H1 (cell line): ENCODE results near the gene ZNF516. TPM values are rescaled to one million over a fixed set of nuclear protein-coding genes. Genes with fewer than 3 reads are reported as not detected.

ENCODE experiments used
- CHD1 ChIP-seq: IDR thresholded peaks from 2 replicates; pipeline ENCODE4 v1.6.1; 2012; ENCODE audit warnings: low read depth, low read length, improper control_type of control experiment
- EP300 ChIP-seq, 2 experiments: IDR thresholded peaks; 1 replicate in 1 of 2; 2 replicates in 1 of 2; pipeline ENCODE4 v1.6.1; 2011 to 2012; ENCODE audit warnings: low read depth in 2 of 2, low read length in 2 of 2, mild to moderate bottlenecking in 2 of 2, borderline replicate concordance in 1 of 2, inconsistent platforms in 1 of 2, moderate library complexity in 1 of 2
- RAD21 ChIP-seq, 2 experiments: IDR thresholded peaks in 1 of 2; conservative IDR thresholded peaks in 1 of 2; 2 replicates each; pipeline ENCODE4 v1.6.1; 2011; ENCODE audit warnings: low read depth in 2 of 2, low read length in 2 of 2, improper control_type of control experiment in 1 of 2, inconsistent platforms in 1 of 2, mild to moderate bottlenecking in 1 of 2, moderate library complexity in 1 of 2
- SP4 ChIP-seq: IDR thresholded peaks from 2 replicates; pipeline ENCODE4 v1.6.1; 2012; ENCODE audit warnings: low read length, inconsistent platforms
- SRF ChIP-seq: IDR thresholded peaks from 2 replicates; pipeline ENCODE4 v1.6.1; 2011; ENCODE audit warnings: mild to moderate bottlenecking, low read depth, low read length, moderate library complexity
- polyA plus RNA-seq, 7 experiments: library from polyadenylated mRNA; depleted of rRNA in 3 of 7; stranded (reverse) in 5 of 7; unstranded in 2 of 7; fragments of >200 nt in 5 of 7; fragments of 200-250 nt in 2 of 7; gene quantifications; 1 replicate in 5 of 7; 2 replicates in 1 of 7; 4 replicates in 1 of 7; pipeline versions ENCODE4 v1.2.1 to v1.2.3, GENCODE V29; 2011 to 2013; ENCODE audit warnings: missing spikeins in 2 of 7, mixed read lengths in 2 of 7
- total RNA-seq: library from RNA; stranded (reverse); fragmentation: NEBNext Ultra II Directional; extraction: Animal tissue kit (Norgen Biotek cat#: 25700); gene quantifications from 2 replicates; pipeline ENCODE4 v1.2.1, GENCODE V29; 2021

ZNF516 gene
- total and polyA plus RNA-seq, 2 of the 8 experiments (the other 6 are each of a cell fraction or from before 2014, with no cell fraction given) = 7.3 to 17.0 TPM

DNA sequence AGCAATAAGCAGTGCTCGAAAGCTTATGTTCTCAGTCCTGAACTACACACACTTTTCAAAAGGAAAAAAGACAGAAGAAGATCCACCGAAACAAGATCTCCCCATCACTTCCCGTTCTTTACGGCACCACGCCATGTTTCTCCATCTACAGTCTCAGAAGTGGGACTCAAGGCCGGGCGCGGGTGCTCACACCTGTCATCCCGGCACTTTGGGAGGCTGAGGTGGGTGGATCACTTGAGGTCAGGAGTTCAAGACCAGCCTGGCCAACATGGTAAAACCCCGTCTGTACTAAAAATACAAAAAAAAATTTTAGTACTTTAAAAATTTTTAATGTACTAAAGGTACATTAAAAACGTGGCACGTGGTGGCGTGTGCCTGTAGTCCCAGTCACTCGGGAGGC lies 31.2 kb downstream of the ZNF516 start (continued):
- TF ChIP-seq SP4 (no peak), CHD1 (no peak), RAD21 (IDR thresholded peaks at IDR 0.05 in 1 of 2, conservative IDR thresholded peaks at IDR 0.05 in 1 of 2; ENCODE audit: low read depth in 2 of 2, low read length in 2 of 2) (no peak), EP300 (IDR thresholded peaks at IDR 0.05; ENCODE audit: borderline replicate concordance in 1 of 2, low read depth in 2 of 2, low read length in 2 of 2) (no peak), SRF (no peak)
